UCSD-AML1 (cell line): Measurements from ENCODE around the gene EIF5.

ENCODE experiments used
- DNase-seq: peaks from one replicate; lab custom pipeline; 2025; ENCODE audit not compliant: unreplicated experiment; lab: John Stamatoyannopoulos, UW

EIF5 gene

GRCh38 chr14:103333754-103334643 lies at the start of gene EIF5:
EIF5 (plus strand) TSS chr14:103334237; CDS start chr14:103335861, 1,624 bp downstream.
- peak; percentile 99 for DNase-seq

- no peak for DNase-seq
Measured at GRCh38 chr14:103284574-103285467, 49.2 kb upstream of the EIF5 start.

- no peak for DNase-seq
Measured at GRCh38 chr14:103286460-103286859, 47.6 kb upstream of the EIF5 start.

GRCh38 chr14:103286968-103287850 lies 46.8 kb upstream of the EIF5 start:
- DNase-seq = no peak

- DNase-seq = no peak
Measured at GRCh38 chr14:103288076-103288766, 45.8 kb upstream of the EIF5 start.

GRCh38 chr14:103290056-103290455 lies 44.0 kb upstream of the EIF5 start:
- DNase-seq = no peak

- no peak for DNase-seq
Measured at GRCh38 chr14:103290494-103290893, 43.5 kb upstream of the EIF5 start.

- no peak for DNase-seq
Measured at GRCh38 chr14:103290961-103291360, 43.1 kb upstream of the EIF5 start.

- peak; percentile 75 for DNase-seq
Measured at GRCh38 chr14:103292426-103293374, 41.3 kb upstream of the EIF5 start.

GRCh38 chr14:103293465-103293864 lies 40.6 kb upstream of the EIF5 start:
- DNase-seq = no peak

- no peak for DNase-seq
Measured at GRCh38 chr14:103294091-103294490, 39.9 kb upstream of the EIF5 start.

- DNase-seq = no peak
Measured at GRCh38 chr14:103296007-103296406, 38.0 kb upstream of the EIF5 start.

GRCh38 chr14:103296987-103297386 lies 37.0 kb upstream of the EIF5 start:
- DNase-seq = no peak

- no peak for DNase-seq
Measured at GRCh38 chr14:103298620-103299019, 35.4 kb upstream of the EIF5 start.

- no peak for DNase-seq
Measured at GRCh38 chr14:103301512-103302354, 32.3 kb upstream of the EIF5 start.

- no peak for DNase-seq
Measured at GRCh38 chr14:103302966-103303365, 31.1 kb upstream of the EIF5 start.

GRCh38 chr14:103304706-103305105 lies 29.3 kb upstream of the EIF5 start:
- DNase-seq = no peak
